ENCODE results near the gene SNAI1.

SNAI1 gene

DNA sequence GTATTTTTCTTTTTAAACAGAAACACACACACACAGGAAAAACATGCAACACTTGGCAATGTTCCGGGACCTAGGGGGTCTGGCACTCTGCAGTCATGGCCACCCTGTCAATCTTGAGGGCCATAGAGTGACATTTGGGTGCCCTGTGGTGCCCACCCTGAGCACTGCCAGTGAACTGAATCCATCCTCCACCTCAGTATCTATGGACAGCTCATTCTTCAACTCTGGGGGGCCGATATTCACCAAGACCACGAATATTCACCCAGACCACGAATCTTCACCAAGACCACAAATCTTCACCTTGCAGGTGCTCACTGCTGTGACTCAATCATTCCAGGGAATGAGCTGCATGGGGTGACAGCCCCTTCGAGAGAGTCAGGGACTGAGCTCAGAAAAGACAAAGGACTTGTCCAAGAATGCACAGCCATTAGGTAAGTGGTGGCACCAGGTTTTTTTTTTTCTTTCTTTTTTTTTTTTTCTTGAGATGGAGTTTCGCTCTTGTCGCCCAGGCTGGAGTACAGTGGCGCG is 19.1 kb downstream of the SNAI1 start:
- ChIA-PET CTCF (interaction anchor here (1.2 to 3.8 kb wide), 5 partner anchors 20 to 84 kb away, joined by 3 to 15 read pairs (median 5); no protein-coding TSS in a partner anchor), POLR2A (no interaction called here)
- no peak for DNase-seq (ENCODE audit: extremely low spot score)
- TF ChIP-seq, protein P1, sequence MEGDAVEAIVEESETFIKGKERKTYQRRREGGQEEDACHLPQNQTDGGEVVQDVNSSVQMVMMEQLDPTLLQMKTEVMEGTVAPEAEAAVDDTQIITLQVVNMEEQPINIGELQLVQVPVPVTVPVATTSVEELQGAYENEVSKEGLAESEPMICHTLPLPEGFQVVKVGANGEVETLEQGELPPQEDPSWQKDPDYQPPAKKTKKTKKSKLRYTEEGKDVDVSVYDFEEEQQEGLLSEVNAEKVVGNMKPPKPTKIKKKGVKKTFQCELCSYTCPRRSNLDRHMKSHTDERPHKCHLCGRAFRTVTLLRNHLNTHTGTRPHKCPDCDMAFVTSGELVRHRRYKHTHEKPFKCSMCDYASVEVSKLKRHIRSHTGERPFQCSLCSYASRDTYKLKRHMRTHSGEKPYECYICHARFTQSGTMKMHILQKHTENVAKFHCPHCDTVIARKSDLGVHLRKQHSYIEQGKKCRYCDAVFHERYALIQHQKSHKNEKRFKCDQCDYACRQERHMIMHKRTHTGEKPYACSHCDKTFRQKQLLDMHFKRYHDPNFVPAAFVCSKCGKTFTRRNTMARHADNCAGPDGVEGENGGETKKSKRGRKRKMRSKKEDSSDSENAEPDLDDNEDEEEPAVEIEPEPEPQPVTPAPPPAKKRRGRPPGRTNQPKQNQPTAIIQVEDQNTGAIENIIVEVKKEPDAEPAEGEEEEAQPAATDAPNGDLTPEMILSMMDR (IDR thresholded peaks at IDR 0.05; ENCODE audit: control extremely low read depth, extremely low read depth, low read depth, missing control alignments): no peak

GRCh38 chr20:50003253-50003656 is 20.5 kb downstream of the SNAI1 start:
- POLR2A ChIA-PET: no interaction called here
- no peak for DNase-seq (ENCODE audit: extremely low spot score)
- TF ChIP-seq, protein P1 (IDR thresholded peaks at IDR 0.05; ENCODE audit: control extremely low read depth, extremely low read depth, low read depth, missing control alignments): no peak
- CTCF ChIA-PET: interaction anchor here (3.8 to 5.6 kb wide), 2 partner anchors 24 to 68 kb away, joined by 15 to 21 read pairs; no protein-coding TSS in a partner anchor

DNA sequence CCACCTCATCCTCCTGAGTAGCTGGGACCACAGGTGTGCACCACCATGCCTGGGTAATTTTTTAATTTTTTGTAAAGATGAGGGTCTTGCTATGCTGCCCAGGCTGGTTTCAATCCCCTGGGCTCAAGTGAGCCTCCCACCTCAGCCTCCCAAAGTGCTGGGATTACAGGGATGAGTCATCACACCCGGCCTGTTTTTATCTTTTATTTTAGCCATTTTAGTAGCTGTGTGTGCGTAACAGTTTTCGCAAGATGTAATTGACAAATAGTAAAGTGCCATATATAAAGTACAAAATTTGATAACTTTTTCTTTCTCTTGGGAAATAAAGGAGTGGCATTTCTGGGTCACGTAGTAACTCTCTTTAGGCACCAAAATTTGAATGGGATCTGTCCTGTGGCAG is 21.4 kb downstream of the SNAI1 start:
- ChIA-PET CTCF (interaction anchor here (3.8 to 5.6 kb wide), 2 partner anchors 25 to 67 kb away, joined by 15 to 21 read pairs; no protein-coding TSS in a partner anchor), POLR2A (no interaction called here)
- TF ChIP-seq, protein P1 (IDR thresholded peaks at IDR 0.05; ENCODE audit: control extremely low read depth, extremely low read depth, low read depth, missing control alignments): no peak
- DNase-seq (ENCODE audit: extremely low spot score): no peak

GRCh38 chr20:50005471-50005981 is 22.7 kb downstream of the SNAI1 start:
- TF ChIP-seq, protein P1 (IDR thresholded peaks at IDR 0.05; ENCODE audit: control extremely low read depth, extremely low read depth, low read depth, missing control alignments): no peak
- ChIA-PET POLR2A (interaction anchor here (0.6 kb wide), 1 partner anchor 46 kb away, joined by 3 read pairs; no protein-coding TSS in a partner anchor), CTCF (interaction anchor here (0.9 to 5.6 kb wide), 4 partner anchors 24 to 79 kb away, joined by 3 to 21 read pairs (median 9); no protein-coding TSS in a partner anchor)
- no peak for DNase-seq (ENCODE audit: extremely low spot score)

DNA sequence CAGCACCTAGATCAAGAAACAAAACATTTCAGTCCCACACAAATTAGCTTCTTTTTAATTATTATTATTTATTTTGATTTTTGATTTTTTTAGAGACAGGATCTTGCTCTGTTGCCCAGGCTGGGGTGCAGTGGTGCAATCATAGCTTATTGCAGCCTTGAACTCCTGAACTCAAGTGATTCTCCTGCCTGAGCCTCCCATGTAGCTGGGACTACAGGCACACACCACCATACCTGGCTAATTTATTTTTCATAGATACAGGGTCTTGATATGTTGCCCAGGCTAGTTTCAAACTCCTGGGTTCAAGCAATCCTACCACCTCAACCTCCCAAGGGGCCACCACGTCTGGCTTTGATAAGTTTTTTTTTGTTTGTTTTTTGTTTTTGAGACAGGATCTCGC is 24.6 kb downstream of the SNAI1 start:
- no peak for DNase-seq (ENCODE audit: extremely low spot score)
- ChIA-PET CTCF (interaction anchor here (1.3 to 5.6 kb wide), 4 partner anchors 21 to 63 kb away, joined by 4 to 21 read pairs (median 9); no protein-coding TSS in a partner anchor), POLR2A (interaction anchor here (0.6 kb wide), 1 partner anchor 64 kb away, joined by 3 read pairs; no protein-coding TSS in a partner anchor)
- TF ChIP-seq, protein P1 (IDR thresholded peaks at IDR 0.05; ENCODE audit: control extremely low read depth, extremely low read depth, low read depth, missing control alignments): no peak

- no peak for DNase-seq (ENCODE audit: extremely low spot score)
- POLR2A ChIA-PET: no interaction called here
- CTCF ChIA-PET: interaction anchor here (0.8 to 5.6 kb wide), 4 partner anchors 20 to 63 kb away, joined by 3 to 21 read pairs (median 8); no protein-coding TSS in a partner anchor
- TF ChIP-seq, protein P1 (IDR thresholded peaks at IDR 0.05; ENCODE audit: control extremely low read depth, extremely low read depth, low read depth, missing control alignments): no peak
Observed at GRCh38 chr20:50008007-50008406, 25.2 kb downstream of the SNAI1 start.
